IPS-11a (cell line): Measurements from ENCODE around the gene PDE6D.

Source experiments
- H3K4me3 ChIP-seq: one replicate; pipeline ENCODE4 v1.5.1; 2013; ENCODE audit warnings: low read depth, low read length, control low read depth

The PDE6D gene

DNA sequence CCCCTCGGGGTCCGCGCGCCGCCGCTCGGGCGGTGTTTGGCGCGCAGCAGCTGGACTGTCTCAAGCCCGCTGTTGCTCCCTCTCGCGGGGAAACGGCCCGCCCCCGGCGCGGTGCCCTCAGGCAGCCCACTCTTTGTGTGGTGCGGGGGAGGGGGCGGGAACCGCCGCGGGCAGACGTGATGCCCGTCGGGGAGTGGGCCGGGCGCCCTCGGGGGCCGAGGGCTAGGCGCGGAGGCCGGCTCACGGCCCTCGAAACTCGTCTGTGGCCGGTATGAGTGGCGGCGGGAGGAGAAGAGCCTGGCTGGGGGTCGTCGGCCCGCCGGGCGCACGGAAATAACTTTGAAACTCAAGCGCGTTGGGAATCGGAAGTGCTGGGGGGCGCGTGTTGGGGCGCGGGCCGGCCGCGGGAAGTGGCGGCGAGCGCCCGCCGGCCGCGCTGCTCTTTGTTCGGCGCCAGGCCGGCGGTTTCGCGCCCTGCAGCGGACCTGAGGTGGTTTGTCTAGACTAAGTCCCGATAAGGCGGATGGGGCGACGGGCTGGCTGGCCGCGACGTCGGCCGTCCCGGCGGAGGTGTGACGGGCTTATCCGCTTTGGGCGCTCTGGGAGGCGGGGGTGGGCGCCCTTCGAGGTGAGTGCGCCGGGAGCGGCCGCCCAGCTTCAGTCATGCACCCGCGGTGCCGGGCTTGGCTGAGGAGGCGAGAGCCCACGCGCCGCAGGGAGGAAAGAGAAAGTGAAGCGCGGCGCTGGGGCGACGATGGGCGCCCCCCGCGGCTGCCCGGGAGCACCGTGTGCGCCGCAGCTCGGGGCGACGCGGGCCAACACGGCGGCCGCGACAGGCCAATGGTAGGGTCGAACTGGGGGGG is 72.1 kb downstream of the PDE6D start:
- peak overlapping the region; percentile 90 for H3K4me3 ChIP-seq

DNA sequence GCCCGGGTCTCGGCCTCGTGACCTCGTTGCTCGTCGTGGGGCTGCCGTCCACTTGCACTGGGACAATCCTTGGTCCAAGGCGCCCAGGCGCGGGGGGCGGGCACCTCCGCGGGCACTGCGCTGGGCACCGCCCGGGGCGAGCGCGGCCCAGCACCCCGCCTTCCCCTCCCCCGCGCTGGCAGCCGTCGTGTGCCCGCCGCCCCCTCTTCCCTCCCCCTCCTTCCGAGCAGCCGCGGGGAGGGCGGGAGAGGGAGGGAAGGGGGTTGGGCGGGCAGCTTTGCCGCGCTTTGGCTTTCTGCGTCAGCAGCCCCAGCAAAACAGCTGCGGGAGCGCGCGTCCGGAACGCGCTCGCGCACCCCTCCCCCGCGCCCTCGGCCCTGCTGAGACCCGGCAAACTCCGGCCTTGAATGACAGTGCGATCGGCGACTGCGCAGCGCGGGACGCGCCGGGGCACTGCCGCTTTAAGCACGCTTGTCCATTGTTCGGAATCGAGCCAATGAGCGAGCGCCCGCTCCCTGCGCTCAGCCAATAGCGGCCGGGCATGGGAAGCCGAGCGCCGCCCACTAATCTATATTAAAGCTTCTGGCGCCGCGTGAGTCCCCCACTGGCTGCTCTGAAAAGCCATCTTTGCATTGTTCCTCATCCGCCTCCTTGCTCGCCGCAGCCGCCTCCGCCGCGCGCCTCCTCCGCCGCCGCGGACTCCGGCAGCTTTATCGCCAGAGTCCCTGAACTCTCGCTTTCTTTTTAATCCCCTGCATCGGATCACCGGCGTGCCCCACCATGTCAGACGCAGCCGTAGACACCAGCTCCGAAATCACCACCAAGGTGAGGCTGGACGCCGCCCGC is 72.9 kb downstream of the PDE6D start, which contains the start of gene PTMA:
Gene PTMA (plus strand): TSS at position 599 of the 846 bp plus-strand sequence. CDS start 182 bp downstream, at position 781.
- peak within 1 kb of the TSS; percentile 90 for H3K4me3 ChIP-seq

DNA sequence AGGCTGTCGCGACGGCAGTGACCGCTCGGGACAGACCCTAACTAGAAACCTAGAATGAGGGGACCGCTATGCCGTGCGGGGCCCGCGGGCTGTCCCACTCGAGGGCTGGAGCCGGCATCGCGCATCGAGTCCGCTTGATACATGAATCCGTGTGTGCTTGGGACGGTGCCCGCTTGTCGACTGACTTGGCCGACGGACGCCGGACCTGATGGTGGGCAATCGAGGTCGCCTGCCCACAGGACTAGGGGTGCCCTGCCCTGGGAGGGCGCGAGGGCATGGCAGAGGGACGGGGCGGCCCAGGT is 73.5 kb downstream of the PDE6D start:
- peak overlapping the region; percentile 87 for H3K4me3 ChIP-seq

DNA sequence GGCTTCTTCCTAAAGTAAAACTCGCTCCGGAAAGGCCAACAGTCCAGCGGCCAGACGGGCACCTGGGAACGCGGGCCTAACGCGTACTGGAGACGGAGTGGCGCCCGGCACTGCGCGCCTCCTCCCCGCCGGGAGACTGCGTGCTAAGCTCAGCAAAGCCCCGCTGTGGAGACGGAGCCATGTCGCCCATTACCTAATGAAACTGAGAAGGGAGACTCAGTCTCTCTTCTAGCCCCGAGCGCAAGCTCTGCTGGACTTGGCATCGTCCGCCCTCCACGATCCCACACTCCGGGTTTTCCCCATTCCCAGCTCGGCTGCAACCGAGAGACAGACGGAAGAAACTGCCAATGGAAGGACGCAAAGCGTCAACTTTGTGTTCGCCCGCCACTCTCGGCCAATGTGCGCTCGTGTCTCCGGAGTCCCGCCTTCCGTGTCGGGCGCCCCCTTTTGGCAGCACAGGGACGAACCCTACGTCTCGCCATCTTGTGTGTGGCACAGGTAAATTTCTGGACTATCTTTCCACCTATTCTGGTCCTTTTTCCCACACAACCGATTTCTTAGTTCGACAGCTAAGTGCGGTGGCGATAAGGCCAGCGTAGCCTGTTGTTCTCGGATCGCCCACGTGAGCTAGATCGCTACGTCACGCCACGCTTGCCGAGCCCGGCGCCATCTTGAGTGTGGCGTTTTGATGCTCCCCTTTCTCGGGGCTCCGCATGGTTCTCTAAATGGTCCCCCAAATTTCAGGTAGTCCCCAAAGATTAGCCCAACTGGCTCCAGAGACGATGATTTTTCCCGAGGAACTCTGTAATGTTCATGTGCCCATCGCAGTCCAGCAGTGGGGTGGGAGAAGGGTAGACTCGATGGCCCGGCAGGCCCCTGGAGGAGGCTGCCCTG is 74.1 kb downstream of the PDE6D start:
- peak overlapping the region; percentile 87 for H3K4me3 ChIP-seq

DNA sequence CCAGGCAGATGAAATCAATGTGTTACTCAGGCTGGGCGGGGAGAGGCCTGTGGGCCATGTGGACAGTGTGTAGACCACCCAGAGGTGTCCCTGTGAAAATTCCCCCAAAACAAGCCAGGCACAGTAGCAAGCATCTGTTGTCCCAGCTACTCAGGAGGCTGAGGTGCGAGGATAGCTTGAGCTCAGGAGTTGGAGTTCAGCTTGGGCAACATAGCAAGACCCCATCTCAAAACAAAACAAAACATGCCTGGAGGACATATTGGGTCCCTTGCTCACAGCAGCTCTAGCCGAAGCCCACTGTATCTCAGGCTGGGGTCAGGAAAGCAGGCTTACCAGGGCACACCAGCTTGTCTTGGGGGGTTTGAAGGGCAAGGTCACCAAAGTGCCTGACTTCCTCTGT is 77.1 kb downstream of the PDE6D start:
- H3K4me3 ChIP-seq, result no peak overlapping the region

DNA sequence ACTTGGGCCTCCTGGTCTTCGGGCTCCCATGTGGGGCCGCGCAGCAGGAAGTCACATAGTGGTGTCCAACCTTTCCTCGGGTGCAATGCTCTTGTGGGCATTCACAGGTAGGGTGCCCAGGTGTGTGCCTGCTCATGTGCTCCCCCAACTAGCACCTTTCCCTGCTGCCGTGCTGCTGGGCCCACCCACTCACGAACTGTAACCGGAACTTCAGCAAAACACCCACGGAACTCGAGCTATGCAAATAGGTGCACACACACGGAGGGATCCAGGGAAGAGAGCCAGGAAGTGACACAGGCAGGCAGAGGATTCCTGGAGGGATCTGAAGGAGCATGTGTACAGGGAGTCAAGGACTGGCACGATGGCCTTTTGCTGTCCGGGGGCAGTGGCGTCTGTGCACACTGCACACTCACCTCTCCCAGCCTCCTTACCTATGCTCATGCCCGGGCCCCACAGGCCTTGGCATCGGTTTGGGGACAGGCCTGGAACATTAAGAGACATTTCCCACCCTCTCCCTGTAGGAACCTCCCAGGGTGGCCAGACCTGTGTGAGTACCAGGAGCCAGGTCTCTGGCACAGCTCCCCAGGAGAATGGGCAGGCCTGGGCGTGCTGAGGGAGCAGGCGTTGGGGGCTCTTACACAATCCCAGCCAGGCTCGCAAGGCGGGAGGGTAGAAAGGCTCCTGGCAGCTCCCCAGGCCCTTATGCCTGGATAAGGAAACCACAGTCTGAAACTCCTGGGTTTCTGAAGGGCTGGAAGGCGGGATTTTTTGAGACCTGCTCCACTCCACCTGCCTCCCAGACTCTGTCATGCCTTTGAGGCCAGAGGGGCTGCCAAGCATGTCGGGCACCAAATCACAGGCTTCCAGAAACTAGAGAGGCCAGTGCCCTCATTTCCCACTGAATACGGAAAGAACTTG is 79.4 kb downstream of the PDE6D start:
- H3K4me3 ChIP-seq, result no peak overlapping the region

DNA sequence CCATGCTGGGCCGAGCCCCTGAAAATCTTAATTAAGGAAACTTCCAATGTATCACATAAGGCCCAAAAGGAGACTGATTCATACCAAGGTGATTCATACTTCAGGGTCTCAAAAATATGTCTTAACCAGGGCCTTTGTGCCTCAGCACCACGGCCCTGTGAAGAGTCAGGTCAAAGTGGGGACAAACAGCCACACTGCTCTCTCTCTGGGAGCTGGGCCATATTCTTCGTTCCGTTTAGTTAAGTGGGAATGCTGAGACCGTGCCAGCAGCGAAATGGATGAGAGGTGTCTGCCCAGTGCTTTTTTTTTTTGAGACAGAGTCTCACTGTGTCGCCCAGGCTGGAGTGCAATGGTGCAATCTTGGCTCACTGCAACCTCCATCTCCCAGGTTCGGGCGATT is 82.1 kb downstream of the PDE6D start:
- H3K4me3 ChIP-seq, result no peak overlapping the region

DNA sequence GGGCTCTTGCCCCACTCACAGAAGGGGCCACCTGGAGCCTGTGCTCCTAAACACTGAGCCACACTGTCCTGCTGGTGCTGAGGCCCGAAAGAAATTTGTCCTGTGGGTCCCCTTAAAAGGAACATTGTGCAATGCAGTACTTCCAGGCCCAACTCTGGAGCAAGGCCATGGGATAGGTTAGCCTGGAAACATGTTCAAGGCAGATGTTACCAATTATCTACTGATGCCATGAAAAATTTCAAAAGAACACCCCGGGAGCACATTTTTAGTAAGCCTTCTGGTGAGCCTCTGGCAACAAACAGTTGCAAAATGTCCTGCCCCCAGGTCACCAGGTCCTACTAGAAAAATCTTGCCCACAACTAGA is 85.1 kb downstream of the PDE6D start:
- no peak overlapping the region for H3K4me3 ChIP-seq

DNA sequence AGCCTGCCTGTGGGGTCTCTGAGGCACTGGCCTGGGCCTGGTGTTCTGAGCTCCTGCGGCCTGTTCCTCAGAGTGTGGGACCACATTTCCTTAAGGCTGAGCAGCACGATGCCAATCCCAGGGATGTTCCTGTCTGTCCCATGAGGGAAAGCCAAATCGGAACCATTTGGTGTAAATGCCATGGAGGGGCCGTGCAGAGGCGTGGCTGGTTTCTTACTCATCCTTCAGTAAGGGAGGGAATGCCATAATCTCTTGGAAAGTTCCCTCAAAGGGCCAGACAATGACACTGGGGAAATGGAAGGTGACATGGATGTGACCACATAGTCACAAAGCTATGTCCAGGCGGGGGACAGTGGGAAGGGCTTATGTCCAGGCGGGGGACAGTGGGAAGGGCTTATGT is 87.1 kb downstream of the PDE6D start:
- no peak overlapping the region for H3K4me3 ChIP-seq

DNA sequence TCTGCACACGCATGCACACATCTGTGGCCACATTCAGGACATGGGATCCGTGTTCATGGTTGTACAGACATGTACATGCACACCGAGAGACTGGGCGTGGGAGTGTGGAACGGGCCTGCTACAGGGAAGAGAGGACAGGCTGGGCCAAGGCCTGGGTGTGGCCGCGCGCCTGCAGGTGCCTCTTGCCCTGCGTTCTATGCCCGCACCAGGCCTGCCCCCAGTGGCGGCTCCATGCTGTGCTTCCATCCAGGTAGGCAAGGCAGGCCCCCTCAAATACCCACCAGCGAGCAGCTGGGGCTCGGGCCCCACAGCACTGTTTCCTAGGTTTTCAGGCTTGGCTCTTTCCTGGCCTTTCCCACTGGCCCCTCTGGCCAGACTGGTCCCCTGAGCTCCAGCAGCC is 88.2 kb downstream of the PDE6D start:
- H3K4me3 ChIP-seq, result no peak overlapping the region

DNA sequence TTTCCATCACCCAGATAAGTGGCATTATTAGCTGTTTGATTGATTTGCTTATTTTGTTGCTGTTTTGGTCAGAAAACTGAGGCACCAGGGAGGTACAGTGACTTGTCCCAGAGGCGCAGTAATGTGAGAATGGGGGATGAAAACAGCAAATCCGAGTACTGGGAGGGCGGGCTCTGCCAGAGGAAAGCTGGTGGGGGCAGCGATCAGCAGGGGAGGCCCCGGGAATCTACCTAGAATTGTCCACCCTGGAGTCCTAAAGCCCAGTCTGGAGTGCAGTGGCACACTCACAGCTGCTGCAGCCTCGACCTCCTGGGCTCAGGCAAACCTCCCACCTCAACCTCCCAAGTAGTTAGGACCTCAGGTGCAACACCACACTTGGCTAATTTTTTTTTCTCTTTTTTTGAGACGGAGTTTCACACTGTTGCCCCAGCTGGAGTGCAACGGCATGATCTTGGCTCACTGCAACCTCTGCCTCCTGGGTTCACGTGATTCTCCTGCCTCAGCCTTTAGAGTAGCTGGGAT is 89.8 kb downstream of the PDE6D start:
- no peak overlapping the region for H3K4me3 ChIP-seq

DNA sequence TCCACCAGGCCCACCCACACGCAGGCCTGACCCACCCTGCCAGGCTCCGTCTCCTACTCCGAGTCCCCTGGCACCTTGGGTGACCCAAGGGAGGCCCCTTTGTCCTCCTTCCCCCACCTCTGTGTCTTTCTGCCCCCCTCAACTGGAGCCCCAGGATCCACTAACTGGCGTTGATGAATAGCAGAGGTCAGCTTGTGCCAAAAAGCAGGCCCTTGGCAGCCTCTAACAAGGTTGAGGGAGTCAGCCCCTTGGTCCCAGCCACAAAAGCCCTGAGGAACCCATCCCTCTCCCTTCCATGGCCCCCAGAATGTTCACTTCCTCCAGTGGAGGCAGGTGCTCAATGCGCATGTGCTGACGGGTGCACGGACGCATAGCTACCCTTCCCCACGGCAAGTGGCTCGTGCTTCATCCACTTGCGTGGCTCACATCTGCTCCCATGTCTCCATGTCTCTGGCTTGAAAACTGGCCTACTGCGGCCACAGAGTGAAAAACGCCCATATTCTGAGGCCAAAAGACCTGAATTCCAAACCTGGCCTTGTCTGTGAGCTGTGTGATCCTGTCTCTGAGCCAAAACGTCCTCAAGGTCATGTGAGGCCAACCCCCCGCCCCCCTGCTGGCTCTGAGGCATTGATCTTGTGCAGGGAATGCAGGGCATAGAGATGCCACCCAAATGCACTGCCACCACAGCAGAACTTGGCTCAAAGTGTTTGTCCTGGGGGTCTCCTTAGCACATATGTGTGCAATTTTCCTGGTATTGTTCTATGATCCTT is 91.8 kb downstream of the PDE6D start:
- no peak overlapping the region for H3K4me3 ChIP-seq

DNA sequence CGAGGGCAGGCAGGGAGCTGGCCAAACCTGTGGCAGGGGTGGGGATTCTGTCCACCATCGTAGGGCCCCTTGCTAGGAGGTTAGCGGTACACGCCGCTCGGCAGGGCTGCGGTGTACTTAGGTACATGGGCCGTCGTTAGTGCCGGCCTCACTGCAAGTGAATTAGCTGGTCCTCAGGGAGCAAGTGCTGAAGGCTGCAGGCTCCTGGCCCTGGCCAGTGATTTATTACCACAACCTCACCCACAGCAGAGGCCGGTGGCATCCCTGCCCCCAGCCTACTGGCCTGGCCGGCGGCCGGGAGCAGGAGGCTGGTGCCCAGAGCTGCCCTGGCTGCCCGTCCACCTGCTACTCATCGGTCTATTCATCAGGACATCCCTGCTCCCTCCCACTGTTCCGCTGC is 92.4 kb downstream of the PDE6D start:
- H3K4me3 ChIP-seq, result no peak overlapping the region

DNA sequence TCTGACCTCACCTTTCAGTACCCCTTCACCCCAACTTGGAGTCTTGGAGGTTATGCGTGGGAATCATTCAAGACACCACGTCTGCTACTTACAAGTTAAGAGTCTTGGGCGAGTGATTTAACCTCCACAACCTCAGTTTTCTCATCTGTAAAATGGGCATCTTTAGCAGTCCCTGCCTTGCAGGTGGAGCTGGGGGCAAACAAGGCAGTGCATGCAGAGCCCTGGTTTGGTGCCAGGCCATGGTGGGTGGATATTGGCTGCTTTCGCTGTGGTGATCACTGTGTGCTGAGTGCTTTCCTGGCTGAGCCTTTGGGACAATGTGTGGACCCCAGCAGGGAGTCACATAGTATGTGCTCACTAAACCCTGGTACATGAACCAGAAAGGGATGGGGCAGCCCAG is 93.1 kb downstream of the PDE6D start:
- H3K4me3 ChIP-seq, result no peak overlapping the region

DNA sequence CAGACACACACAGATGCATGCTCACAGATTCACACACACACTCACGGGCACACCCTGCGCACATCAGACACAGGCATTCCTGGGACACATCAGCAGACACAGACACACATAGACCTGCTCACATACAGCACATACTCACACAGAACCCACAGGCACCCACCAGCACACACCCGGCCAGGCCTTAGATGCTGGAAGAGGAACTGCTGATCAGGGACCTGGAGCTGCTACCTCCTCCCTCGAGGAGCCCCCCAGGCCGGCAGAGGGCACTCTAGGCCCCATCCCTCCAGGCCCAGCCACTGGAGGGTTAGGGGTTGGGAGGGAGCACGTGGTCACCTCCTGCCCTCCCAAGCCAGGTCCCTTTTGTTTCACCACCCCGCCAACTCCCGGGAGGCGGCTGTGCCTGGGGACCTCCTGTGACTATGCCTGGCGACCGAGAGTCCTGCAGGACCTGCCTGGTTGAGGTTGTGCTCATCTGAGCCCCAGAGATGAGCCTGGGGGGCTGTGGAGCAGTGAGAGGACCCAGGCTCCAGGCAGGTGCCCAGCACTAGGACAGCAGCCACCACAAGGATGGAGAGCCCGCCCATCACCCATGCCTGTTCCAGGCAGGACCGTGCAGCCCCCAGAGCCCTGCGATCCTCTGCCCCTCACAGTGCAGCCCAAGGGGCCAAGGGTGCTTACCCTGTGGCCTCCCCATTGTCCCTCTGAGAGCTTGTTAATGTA is 93.8 kb downstream of the PDE6D start:
- peak overlapping the region; percentile 41 for H3K4me3 ChIP-seq

DNA sequence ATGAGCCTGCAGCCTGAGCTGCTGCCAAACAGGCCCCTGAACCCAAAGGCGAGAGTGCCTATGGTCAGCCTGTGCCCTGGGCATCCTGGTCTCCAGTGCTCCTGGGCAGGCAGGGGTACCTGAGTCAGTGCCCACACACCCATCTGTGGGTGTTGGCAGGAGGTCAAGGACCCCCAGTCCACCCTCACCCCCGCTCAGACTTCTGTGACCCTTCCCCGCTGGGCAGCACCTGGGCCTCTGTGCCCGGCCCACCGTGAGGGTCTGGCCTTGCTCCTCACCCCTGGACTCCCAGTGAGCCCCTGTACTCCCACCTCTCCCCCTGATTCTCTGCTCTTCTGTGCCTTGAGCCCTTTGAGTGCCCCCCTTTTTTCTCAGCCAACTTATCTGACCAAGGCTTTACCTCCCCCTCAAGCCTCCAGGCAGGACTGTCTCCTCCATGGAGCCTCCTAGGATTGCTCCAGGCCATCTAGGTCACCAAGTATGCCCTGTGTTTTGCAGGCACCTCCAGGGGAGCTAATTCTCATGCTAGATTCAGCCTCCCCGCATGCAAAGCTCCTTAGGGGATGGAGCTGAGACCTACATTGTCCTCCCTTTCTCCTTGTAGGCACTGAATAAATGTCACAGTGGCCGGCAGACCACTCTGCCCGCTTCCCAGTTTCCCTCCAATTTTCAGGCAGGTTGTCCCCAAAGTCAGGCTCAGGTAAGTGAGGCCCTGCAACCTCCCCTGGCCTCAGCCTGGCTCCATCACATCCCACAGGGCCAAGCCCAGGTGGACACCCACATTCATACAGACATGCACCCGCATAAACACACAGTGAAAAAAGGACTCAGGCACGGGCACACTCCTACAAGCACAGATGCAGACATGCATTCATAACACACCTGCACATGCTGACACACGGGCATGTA is 94.6 kb downstream of the PDE6D start:
- H3K4me3 ChIP-seq, result no peak overlapping the region

DNA sequence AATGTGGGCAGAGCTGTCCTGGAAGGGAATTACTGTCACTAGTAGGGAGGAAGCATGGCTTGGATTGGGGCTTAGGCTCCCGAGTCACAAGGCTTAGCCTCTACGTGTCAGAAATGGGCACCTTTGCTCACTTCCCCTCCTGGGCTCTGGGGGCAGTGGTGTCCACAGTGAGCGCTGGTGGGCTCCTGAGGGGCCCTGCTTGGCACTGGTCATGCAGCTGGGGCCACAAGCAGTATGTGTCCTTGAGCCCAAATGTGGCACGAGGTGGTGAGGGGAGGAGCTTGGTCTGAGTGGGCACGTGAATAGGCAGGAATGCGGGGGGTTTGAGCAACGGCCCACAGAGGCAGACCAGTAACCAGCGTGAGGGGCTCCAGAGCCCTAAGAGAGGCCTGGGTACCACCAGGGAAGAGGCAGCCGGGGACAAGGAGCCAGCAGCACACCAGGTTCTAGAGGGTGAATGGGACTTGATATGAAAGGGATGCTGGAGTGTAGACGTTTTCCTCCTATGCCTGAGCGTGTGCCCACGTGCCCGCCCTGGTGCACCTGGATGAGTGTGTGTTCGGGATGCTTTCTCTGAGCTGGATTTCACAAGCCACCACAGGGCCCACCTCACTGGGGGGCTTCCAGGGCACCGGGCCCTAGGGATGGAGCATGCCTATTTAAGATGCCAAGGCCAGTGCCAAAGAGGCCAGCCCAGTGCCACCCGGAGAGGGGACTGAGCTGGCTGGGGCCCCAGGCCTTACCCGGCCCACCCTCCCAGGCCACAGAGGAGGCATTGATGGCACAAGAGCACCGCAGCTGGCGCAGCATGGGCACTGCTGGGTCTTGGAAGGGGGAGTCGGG is 95.5 kb downstream of the PDE6D start:
- no peak overlapping the region for H3K4me3 ChIP-seq
